ENCODE results near the gene ABCB9. TPM values are rescaled to one million over a fixed set of nuclear protein-coding genes. Genes with fewer than 3 reads are reported as not detected.

ABCB9 gene
- total RNA-seq, 1 experiment from 2014 or later = 32.7 TPM

DNA sequence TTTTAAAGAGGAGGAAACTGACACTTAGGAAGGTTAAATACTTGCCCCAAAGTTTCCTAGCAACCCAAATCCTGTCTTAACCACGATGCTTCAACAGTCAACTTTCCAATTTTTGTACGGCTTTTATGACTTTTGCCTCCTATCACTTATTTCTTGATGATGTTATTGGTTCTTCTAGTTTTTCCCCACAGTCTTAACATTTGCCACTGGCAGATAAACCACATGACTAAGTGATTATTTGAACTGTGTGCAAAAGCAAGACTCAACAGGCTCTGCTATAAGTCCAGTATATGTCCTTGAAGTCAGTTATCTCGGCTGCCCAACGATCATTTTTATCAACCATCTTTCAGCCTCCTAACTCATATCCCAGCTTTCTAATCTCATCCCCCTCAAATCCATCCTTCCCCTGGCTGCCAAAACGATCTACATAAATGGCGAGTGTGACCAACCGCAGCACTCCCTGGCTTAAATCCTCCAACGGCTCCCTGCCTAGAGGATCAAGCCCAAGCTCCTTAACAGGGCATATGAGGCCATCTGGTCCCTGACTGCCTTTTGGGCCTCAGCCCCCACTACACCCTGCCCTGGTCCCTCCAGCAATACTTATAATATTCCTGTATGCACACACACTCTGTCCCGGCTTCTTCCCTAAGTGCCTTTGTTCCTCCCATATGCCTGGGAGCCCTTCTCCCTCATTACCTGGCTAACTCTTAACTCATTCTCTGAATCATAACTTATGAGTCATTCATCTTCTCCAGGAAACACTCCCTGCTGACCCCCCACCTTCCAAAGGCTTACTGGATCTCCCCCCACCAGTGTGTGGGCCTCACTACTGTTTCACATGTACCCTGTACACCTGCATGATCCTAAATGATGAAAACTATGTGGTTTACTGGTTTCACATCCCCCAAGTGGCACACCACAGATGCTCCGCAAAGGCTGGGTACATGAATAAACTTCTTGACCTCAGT, 79.1 kb downstream of the ABCB9 start:
- Histone ChIP-seq H3K27me3 (ENCODE audit: control insufficient read depth, insufficient read depth, low read length) (no peaks in the 10 kb centered on the region), H3K9me3 (ENCODE audit: control insufficient read depth, insufficient read depth, low read depth, low read length) (no peaks in the 10 kb centered on the region), H3K27ac (ENCODE audit: low read length) (peak overlapping the region; percentile 100), H3K36me3 (ENCODE audit: control insufficient read depth, insufficient read depth, low read length) (no peaks in the 10 kb centered on the region), H3K4me1 (ENCODE audit: control insufficient read depth, insufficient read depth, low read length) (peaks cover 82% of the 10 kb centered on the region), H3K4me3 (ENCODE audit: low read depth in 2 of 2, low read length in 2 of 2) (peak overlapping the region; percentile 30 to 57)
- peak; percentile 83 for DNase-seq (ENCODE audit: low read depth, low spot score)
- TF ChIP-seq TCF7L2 (IDR thresholded peaks at IDR 0.05; ENCODE audit: low read depth, low read length) (no peak), POLR2AphosphoS5 (IDR thresholded peaks at IDR 0.05; ENCODE audit: low read depth, low read length) (peak; percentile 64; the same call in 1 of the 2 replicates)
- in situ Hi-C loops (cut with HindIII; ENCODE audit: low pct_unique_long_range_greater_than_20kb, low sequenced_read_pairs) (no loop called here), intact Hi-C loops (cut with micrococcal nuclease; ENCODE audit: unreplicated experiment) (no loop called here)
- ChIA-PET CTCF (no interaction called here), POLR2A (interaction anchor here (0.7 to 1.3 kb wide), 4 partner anchors 15 to 58 kb away, joined by 3 read pairs; no protein-coding TSS in a partner anchor)
- peak; percentile 64 for ATAC-seq
- BruUV-seq (replicated peaks) = TSS peak; percentile 46

- in situ Hi-C loops (cut with HindIII; ENCODE audit: low pct_unique_long_range_greater_than_20kb, low sequenced_read_pairs) = no loop called here
- Histone ChIP-seq H3K36me3 (ENCODE audit: control insufficient read depth, insufficient read depth, low read length) (no peaks in the 10 kb centered on the region), H3K27ac (ENCODE audit: low read length) (peak overlapping the region; percentile 100), H3K27me3 (ENCODE audit: control insufficient read depth, insufficient read depth, low read length) (no peaks in the 10 kb centered on the region), H3K4me1 (ENCODE audit: control insufficient read depth, insufficient read depth, low read length) (peaks cover 86% of the 10 kb centered on the region), H3K4me3 (ENCODE audit: low read depth in 2 of 2, low read length in 2 of 2) (peak overlapping the region; percentile 30 to 40), H3K9me3 (ENCODE audit: control insufficient read depth, insufficient read depth, low read depth, low read length) (no peaks in the 10 kb centered on the region)
- BruUV-seq (replicated peaks) = no TSS peak
- CTCF ChIA-PET = interaction anchor here (0.5 to 0.7 kb wide), 3 partner anchors 65 to 246 kb away, joined by 3 to 11 read pairs (median 4); no protein-coding TSS in a partner anchor
- DNase-seq (ENCODE audit: low read depth, low spot score) (no peak), ATAC-seq (peak; percentile 6)
- no peak for TF ChIP-seq CTCF (IDR thresholded peaks at IDR 0.05)
- POLR2A ChIA-PET = interaction anchor here (0.9 to 1.0 kb wide), 2 partner anchors 26 to 59 kb away, joined by 3 read pairs; no protein-coding TSS in a partner anchor
- intact Hi-C loops (cut with micrococcal nuclease; ENCODE audit: unreplicated experiment) = no loop called here
Observed at GRCh38 chr12:122886161-122886560, 80.1 kb downstream of the ABCB9 start.

DNA sequence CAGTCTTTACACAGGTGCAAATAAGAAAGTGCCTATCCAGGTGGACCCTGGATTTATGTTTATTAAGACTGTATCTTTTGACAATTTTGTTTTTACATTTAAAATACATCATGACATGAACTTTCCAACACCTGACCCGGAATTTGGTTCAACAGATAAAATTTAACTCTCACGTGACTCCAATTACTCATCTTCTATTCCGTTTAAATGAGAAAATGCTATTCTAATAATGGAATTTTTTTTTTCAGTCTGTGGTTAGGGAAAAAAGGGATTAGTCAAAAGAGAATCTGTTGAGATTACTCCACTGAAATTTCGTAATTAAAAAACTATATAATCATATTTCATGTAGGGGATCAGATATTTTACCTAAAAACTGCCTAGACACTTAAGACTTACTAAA, 81.4 kb downstream of the ABCB9 start:
- no peaks in the 10 kb centered on the region for H3K27me3 ChIP-seq (ENCODE audit: control insufficient read depth, insufficient read depth, low read length)
- no peaks in the 10 kb centered on the region for H3K9me3 ChIP-seq (ENCODE audit: control insufficient read depth, insufficient read depth, low read depth, low read length)
- H3K36me3 ChIP-seq (ENCODE audit: control insufficient read depth, insufficient read depth, low read length) = no peaks in the 10 kb centered on the region
- ChIA-PET CTCF (no interaction called here), POLR2A (interaction anchor here (0.5 kb wide), 1 partner anchor 56 kb away, joined by 4 read pairs; no protein-coding TSS in a partner anchor)
- no TSS peak for BruUV-seq (replicated peaks)
- peaks cover 86% of the 10 kb centered on the region for H3K4me1 ChIP-seq (ENCODE audit: control insufficient read depth, insufficient read depth, low read length)
- intact Hi-C loops (cut with micrococcal nuclease; ENCODE audit: unreplicated experiment) = no loop called here
- TF ChIP-seq TCF7L2 (IDR thresholded peaks at IDR 0.05; ENCODE audit: low read depth, low read length) (no peak), CTCF (IDR thresholded peaks at IDR 0.05) (no peak), POLR2AphosphoS5 (IDR thresholded peaks at IDR 0.05; ENCODE audit: low read depth, low read length) (no peak), SIN3A (IDR thresholded peaks at IDR 0.05; ENCODE audit: borderline replicate concordance, insufficient read depth, low read depth, low read length) (no peak)
- TF ChIP-seq, protein P1, sequence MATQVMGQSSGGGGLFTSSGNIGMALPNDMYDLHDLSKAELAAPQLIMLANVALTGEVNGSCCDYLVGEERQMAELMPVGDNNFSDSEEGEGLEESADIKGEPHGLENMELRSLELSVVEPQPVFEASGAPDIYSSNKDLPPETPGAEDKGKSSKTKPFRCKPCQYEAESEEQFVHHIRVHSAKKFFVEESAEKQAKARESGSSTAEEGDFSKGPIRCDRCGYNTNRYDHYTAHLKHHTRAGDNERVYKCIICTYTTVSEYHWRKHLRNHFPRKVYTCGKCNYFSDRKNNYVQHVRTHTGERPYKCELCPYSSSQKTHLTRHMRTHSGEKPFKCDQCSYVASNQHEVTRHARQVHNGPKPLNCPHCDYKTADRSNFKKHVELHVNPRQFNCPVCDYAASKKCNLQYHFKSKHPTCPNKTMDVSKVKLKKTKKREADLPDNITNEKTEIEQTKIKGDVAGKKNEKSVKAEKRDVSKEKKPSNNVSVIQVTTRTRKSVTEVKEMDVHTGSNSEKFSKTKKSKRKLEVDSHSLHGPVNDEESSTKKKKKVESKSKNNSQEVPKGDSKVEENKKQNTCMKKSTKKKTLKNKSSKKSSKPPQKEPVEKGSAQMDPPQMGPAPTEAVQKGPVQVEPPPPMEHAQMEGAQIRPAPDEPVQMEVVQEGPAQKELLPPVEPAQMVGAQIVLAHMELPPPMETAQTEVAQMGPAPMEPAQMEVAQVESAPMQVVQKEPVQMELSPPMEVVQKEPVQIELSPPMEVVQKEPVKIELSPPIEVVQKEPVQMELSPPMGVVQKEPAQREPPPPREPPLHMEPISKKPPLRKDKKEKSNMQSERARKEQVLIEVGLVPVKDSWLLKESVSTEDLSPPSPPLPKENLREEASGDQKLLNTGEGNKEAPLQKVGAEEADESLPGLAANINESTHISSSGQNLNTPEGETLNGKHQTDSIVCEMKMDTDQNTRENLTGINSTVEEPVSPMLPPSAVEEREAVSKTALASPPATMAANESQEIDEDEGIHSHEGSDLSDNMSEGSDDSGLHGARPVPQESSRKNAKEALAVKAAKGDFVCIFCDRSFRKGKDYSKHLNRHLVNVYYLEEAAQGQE (IDR thresholded peaks at IDR 0.05; ENCODE audit: insufficient read depth in 1 of 2, low read depth in 2 of 2, low read length in 1 of 2) = no peak
- DNase-seq (ENCODE audit: low read depth, low spot score) (no peak), ATAC-seq (no peak)
- peak overlapping the region; percentile 100 for H3K27ac ChIP-seq (ENCODE audit: low read length)
- peak overlapping the region; percentile 0 to 15; a peak in 2 of 4 replicates for H3K4me3 ChIP-seq (ENCODE audit: low read depth in 2 of 2, low read length in 2 of 2)
- in situ Hi-C loops (cut with HindIII; ENCODE audit: low pct_unique_long_range_greater_than_20kb, low sequenced_read_pairs) = no loop called here
